NCI-H1930 (cell line): Measurements from ENCODE around the gene ZBTB9.
"Not testable (repeated sequence)": the region's sequence is repeated elsewhere in the genome, so short reads cannot be mapped to it uniquely, and the experiment has no call there.

Source experiments
- DNase-seq, 2 experiments: peaks; one replicate each; lab custom pipeline; 2025; lab: John Stamatoyannopoulos, UW

The ZBTB9 gene

GRCh38 chr6:33467091-33467490 is 12.7 kb downstream of the ZBTB9 start:
- DNase-seq, result no peak

GRCh38 chr6:33469661-33470060 is 15.3 kb downstream of the ZBTB9 start:
- DNase-seq, result no peak

GRCh38 chr6:33477864-33478263 is 23.5 kb downstream of the ZBTB9 start:
- no peak for DNase-seq

- DNase-seq, result no peak
Observed at GRCh38 chr6:33481192-33481591, 26.8 kb downstream of the ZBTB9 start.

GRCh38 chr6:33482620-33483019 is 28.2 kb downstream of the ZBTB9 start:
- not testable (repeated sequence) for DNase-seq

- DNase-seq, result no peak
Observed at GRCh38 chr6:33483678-33484077, 29.3 kb downstream of the ZBTB9 start.

- not testable (repeated sequence) for DNase-seq
Observed at GRCh38 chr6:33484673-33485262, 30.4 kb downstream of the ZBTB9 start.

- DNase-seq, result not testable (repeated sequence)
Observed at GRCh38 chr6:33485680-33486079, 31.3 kb downstream of the ZBTB9 start.

GRCh38 chr6:33488339-33488738 is 34.0 kb downstream of the ZBTB9 start:
- no peak for DNase-seq

GRCh38 chr6:33490198-33490597 is 35.8 kb downstream of the ZBTB9 start:
- no peak for DNase-seq

GRCh38 chr6:33490621-33491020 is 36.2 kb downstream of the ZBTB9 start:
- DNase-seq, result no peak

- DNase-seq, result no peak
Observed at GRCh38 chr6:33492093-33492492, 37.7 kb downstream of the ZBTB9 start.

- DNase-seq, result no peak
Observed at GRCh38 chr6:33497157-33497556, 42.8 kb downstream of the ZBTB9 start.

GRCh38 chr6:33502486-33502885 is 48.1 kb downstream of the ZBTB9 start:
- DNase-seq, result no peak

GRCh38 chr6:33504486-33504885 is 50.1 kb downstream of the ZBTB9 start:
- no peak for DNase-seq

- DNase-seq, result no peak
Observed at GRCh38 chr6:33505548-33506370, 51.4 kb downstream of the ZBTB9 start.
